ENCODE data around the gene HOXD8. TPM values are rescaled to one million over a fixed set of nuclear protein-coding genes. Genes with fewer than 3 reads are reported as not detected.

The HOXD8 gene
- total and polyA plus RNA-seq, 5 experiments from 2014 or later, result not detected

Small RNAs within 50 kb of the gene (microRNA-seq; reads per million reads assigned to microRNA genes)
- 2.4 reads per million for gene MIR10B (ENCODE audit: borderline microRNAs expressed)

Other genes starting within 250 kb of the HOXD8 start
- gene LNPK, start 127.4 kb upstream of the HOXD8 start, total RNA-seq, result 10 to 100 TPM; 28.1 to 29.3 TPM
- 10 to 100 TPM; 12.1 to 19.5 (median 13.5) TPM for gene LNPK, start 127.4 kb upstream of the HOXD8 start, polyA plus RNA-seq
- gene EVX2, start 45.7 kb upstream of the HOXD8 start, total RNA-seq, result not detected
- not detected for gene EVX2, start 45.7 kb upstream of the HOXD8 start, polyA plus RNA-seq
- gene HOXD13, start 37.0 kb upstream of the HOXD8 start, total RNA-seq, result not detected
- gene HOXD13, start 37.0 kb upstream of the HOXD8 start, polyA plus RNA-seq, result not detected
- gene HOXD12, start 29.9 kb upstream of the HOXD8 start, total RNA-seq, result not detected
- not detected for gene HOXD12, start 29.9 kb upstream of the HOXD8 start, polyA plus RNA-seq
- not detected for gene HOXD11, start 22.4 kb upstream of the HOXD8 start, total RNA-seq
- gene HOXD11, start 22.4 kb upstream of the HOXD8 start, polyA plus RNA-seq, result not detected
- not detected for gene HOXD10, start 12.9 kb upstream of the HOXD8 start, total RNA-seq
- gene HOXD10, start 12.9 kb upstream of the HOXD8 start, polyA plus RNA-seq, result not detected
- not detected for gene HOXD9, start 7.0 kb upstream of the HOXD8 start, total RNA-seq
- not detected for gene HOXD9, start 7.0 kb upstream of the HOXD8 start, polyA plus RNA-seq
- gene HOXD4, start 21.8 kb downstream of the HOXD8 start, total RNA-seq, result not detected
- not detected for gene HOXD4, start 21.8 kb downstream of the HOXD8 start, polyA plus RNA-seq
- gene HOXD3, start 27.6 kb downstream of the HOXD8 start, total RNA-seq, result not detected
- not detected for gene HOXD3, start 27.6 kb downstream of the HOXD8 start, polyA plus RNA-seq
- not detected for gene HOXD1, start 59.0 kb downstream of the HOXD8 start, total RNA-seq
- not detected for gene HOXD1, start 59.0 kb downstream of the HOXD8 start, polyA plus RNA-seq
- gene MTX2, start 139.7 kb downstream of the HOXD8 start, total RNA-seq, result 10 to 100 TPM in 1 of 2 experiments, 1 to 10 TPM in 1; 8.3 to 11.3 TPM
- 10 to 100 TPM; 16.5 to 20.0 (median 19.2) TPM for gene MTX2, start 139.7 kb downstream of the HOXD8 start, polyA plus RNA-seq